Measurements from ENCODE around the gene ZFR.
"Not testable (repeated sequence)": the region's sequence is repeated elsewhere in the genome, so short reads cannot be mapped to it uniquely, and the experiment has no call there.

The ZFR gene

DNA sequence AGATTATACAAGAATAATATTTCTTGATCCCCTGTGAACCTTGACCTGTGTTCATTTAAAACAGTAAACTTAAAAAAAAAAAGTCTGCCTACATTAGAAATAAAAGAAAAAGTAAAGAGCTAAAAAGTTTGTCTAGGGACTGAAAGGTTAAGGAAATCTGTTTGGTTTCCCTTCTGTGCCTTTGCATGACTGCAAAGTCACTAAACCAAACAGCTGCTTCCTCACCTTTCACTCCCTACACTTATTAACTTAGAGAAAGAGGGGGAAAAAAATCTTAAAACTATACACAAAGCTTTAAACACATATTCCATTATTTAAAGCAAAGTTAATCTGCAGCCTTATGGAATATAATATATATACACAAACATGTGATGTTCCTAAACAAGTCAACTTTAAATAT lies 65.1 kb downstream of the ZFR start:
- no peak overlapping the region for H3K9ac ChIP-seq (ENCODE audit: low read length)
- H3K79me2 ChIP-seq (ENCODE audit: control insufficient read depth, insufficient read depth, low read length) = no peaks in the 10 kb centered on the region
- H3K4me3 ChIP-seq (ENCODE audit: low read length) = no peak overlapping the region
- no peak overlapping the region for H3K23ac ChIP-seq (ENCODE audit: low read length)
- H2BK15ac ChIP-seq (replicated peaks; ENCODE audit: low read depth) = no peak overlapping the region
- H3K79me1 ChIP-seq (ENCODE audit: low read length) = no peaks in the 10 kb centered on the region
- H3K18ac ChIP-seq (ENCODE audit: low read length) = no peak overlapping the region
- H4K8ac ChIP-seq (ENCODE audit: low read depth, low read length) = no peak overlapping the region
- H2BK5ac ChIP-seq (ENCODE audit: low read length) = no peak overlapping the region
- H2BK120ac ChIP-seq (ENCODE audit: low read depth, low read length) = no peak overlapping the region
- H2AK5ac ChIP-seq (ENCODE audit: low read length) = no peak overlapping the region
- H4K5ac ChIP-seq (ENCODE audit: low read length) = no peak overlapping the region
- no peaks in the 10 kb centered on the region for H3K36me3 ChIP-seq (ENCODE audit: control insufficient read depth, insufficient read depth, low read length)
- no peak overlapping the region for H3K56ac ChIP-seq (ENCODE audit: low read length)
- no peak overlapping the region for H3K4me2 ChIP-seq (ENCODE audit: low read length)
- no peaks in the 10 kb centered on the region for H3K4me1 ChIP-seq (ENCODE audit: control insufficient read depth, low read depth, low read length)
- no peak overlapping the region for H3K4ac ChIP-seq (ENCODE audit: low read depth, low read length)
- H3K27ac ChIP-seq (ENCODE audit: low read depth, low read length) = no peak overlapping the region
- DNase-seq = no peak
- no peaks in the 10 kb centered on the region for H3K27me3 ChIP-seq (ENCODE audit: insufficient read depth, low read length, poor library complexity)

DNA sequence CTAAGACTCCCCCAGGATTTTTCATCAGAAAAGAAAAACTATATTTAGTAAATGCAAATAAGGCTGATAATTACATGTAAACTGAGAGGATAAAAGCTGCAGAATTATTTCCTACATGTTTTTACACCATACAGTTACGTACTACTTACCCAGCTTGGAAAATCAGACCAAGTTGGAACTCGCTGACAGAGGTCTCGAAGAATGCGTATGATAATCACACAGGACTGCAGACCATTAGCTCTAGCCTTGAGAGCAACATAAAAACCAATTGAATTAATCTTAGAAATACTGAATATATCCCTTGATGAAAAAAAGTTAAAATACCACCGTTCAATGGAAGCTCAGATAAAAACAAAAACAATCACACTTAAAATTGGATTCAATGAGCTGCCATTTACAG lies 65.6 kb downstream of the ZFR start:
- H2AK5ac ChIP-seq (ENCODE audit: low read length) = no peak overlapping the region
- H4K8ac ChIP-seq (ENCODE audit: low read depth, low read length) = no peak overlapping the region
- H3K4me1 ChIP-seq (ENCODE audit: control insufficient read depth, low read depth, low read length) = no peaks in the 10 kb centered on the region
- H3K4me3 ChIP-seq (ENCODE audit: low read length) = no peak overlapping the region
- H3K27me3 ChIP-seq (ENCODE audit: insufficient read depth, low read length, poor library complexity) = no peaks in the 10 kb centered on the region
- H3K36me3 ChIP-seq (ENCODE audit: control insufficient read depth, insufficient read depth, low read length) = no peaks in the 10 kb centered on the region
- no peak overlapping the region for H4K5ac ChIP-seq (ENCODE audit: low read length)
- H3K9ac ChIP-seq (ENCODE audit: low read length) = no peak overlapping the region
- no peak overlapping the region for H2BK5ac ChIP-seq (ENCODE audit: low read length)
- H3K4me2 ChIP-seq (ENCODE audit: low read length) = no peak overlapping the region
- no peak overlapping the region for H3K4ac ChIP-seq (ENCODE audit: low read depth, low read length)
- no peak overlapping the region for H3K56ac ChIP-seq (ENCODE audit: low read length)
- H3K79me2 ChIP-seq (ENCODE audit: control insufficient read depth, insufficient read depth, low read length) = no peaks in the 10 kb centered on the region
- H2BK120ac ChIP-seq (ENCODE audit: low read depth, low read length) = no peak overlapping the region
- H3K23ac ChIP-seq (ENCODE audit: low read length) = no peak overlapping the region
- peak; percentile 61 for DNase-seq
- H3K27ac ChIP-seq (ENCODE audit: low read depth, low read length) = no peak overlapping the region
- no peak overlapping the region for H2BK15ac ChIP-seq (replicated peaks; ENCODE audit: low read depth)
- H3K18ac ChIP-seq (ENCODE audit: low read length) = no peak overlapping the region
- no peaks in the 10 kb centered on the region for H3K79me1 ChIP-seq (ENCODE audit: low read length)
- WGBS (ENCODE audit: extremely low coverage, insufficient coverage, low lambda C conversion rate) = no CpG with 5 or more reads among the region's 5 CpGs

DNA sequence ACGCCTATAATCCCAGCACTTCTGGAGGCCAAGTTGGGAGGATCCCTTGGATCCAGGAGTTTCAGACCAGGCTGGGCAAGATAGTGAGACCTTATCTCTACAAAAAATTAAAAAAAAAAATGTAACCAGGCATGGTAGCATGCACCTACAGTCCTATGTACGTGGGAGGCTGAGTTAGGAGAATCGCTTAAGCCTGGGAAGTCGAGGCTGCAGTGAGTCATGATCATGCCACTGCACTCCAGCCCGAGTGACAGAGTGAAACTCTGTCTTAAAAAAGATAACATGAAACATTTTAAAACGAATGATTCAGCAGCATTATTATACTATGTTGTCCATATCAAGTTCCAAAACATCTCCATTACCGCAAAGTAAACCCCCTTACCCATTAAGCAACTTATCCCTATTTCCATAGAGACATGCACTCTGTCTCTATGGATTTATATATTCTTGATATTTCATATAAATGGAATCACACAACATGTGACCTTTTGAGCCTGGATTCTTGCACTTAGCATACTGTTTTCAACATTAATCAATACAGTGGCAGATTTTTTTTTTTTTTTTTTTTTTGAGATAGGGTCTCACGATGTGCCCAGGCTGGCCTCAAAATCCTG lies 74.9 kb downstream of the ZFR start:
- no peak overlapping the region for H3K27ac ChIP-seq (ENCODE audit: low read depth, low read length)
- H2BK120ac ChIP-seq (ENCODE audit: low read depth, low read length) = no peak overlapping the region
- no peak overlapping the region for H3K56ac ChIP-seq (ENCODE audit: low read length)
- no peaks in the 10 kb centered on the region for H3K4me1 ChIP-seq (ENCODE audit: control insufficient read depth, low read depth, low read length)
- peaks cover 3% of the 10 kb centered on the region for H3K36me3 ChIP-seq (ENCODE audit: control insufficient read depth, insufficient read depth, low read length)
- H3K4me2 ChIP-seq (ENCODE audit: low read length) = no peak overlapping the region
- H2BK5ac ChIP-seq (ENCODE audit: low read length) = no peak overlapping the region
- H2BK15ac ChIP-seq (replicated peaks; ENCODE audit: low read depth) = no peak overlapping the region
- no peak overlapping the region for H3K18ac ChIP-seq (ENCODE audit: low read length)
- no peak overlapping the region for H3K4ac ChIP-seq (ENCODE audit: low read depth, low read length)
- no peak overlapping the region for H3K23ac ChIP-seq (ENCODE audit: low read length)
- H3K9ac ChIP-seq (ENCODE audit: low read length) = no peak overlapping the region
- no CpG with 5 or more reads among the region's 8 CpGs for WGBS (ENCODE audit: extremely low coverage, insufficient coverage, low lambda C conversion rate)
- H2AK5ac ChIP-seq (ENCODE audit: low read length) = no peak overlapping the region
- no peaks in the 10 kb centered on the region for H3K79me2 ChIP-seq (ENCODE audit: control insufficient read depth, insufficient read depth, low read length)
- no peak overlapping the region for H4K5ac ChIP-seq (ENCODE audit: low read length)
- no peaks in the 10 kb centered on the region for H3K79me1 ChIP-seq (ENCODE audit: low read length)
- no peak overlapping the region for H4K8ac ChIP-seq (ENCODE audit: low read depth, low read length)
- H3K4me3 ChIP-seq (ENCODE audit: low read length) = no peak overlapping the region
- no peak for DNase-seq
- H3K27me3 ChIP-seq (ENCODE audit: insufficient read depth, low read length, poor library complexity) = no peaks in the 10 kb centered on the region

DNA sequence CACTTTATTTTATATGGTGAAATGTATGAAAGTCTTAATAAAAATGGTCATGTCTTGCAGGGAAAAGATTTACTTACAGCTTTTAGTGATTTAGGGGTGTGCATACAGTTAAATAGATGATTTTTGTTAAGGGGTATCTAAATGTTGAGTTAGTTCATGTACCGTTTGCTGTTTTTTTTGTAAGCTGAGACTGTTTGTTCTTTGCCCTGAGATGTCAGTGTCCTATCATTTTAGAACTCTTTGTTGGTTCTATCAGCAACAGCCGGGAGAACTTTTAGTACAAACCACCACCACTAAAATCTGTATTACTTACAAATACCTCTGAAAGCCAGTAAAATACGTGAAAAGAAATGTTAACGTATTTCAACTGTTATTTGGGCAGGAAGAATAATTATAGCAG lies 75.5 kb downstream of the ZFR start:
- H3K23ac ChIP-seq (ENCODE audit: low read length) = no peak overlapping the region
- no peak overlapping the region for H4K5ac ChIP-seq (ENCODE audit: low read length)
- no peak for DNase-seq
- H3K27me3 ChIP-seq (ENCODE audit: insufficient read depth, low read length, poor library complexity) = no peaks in the 10 kb centered on the region
- H2BK5ac ChIP-seq (ENCODE audit: low read length) = no peak overlapping the region
- H3K4me3 ChIP-seq (ENCODE audit: low read length) = no peak overlapping the region
- H2BK15ac ChIP-seq (replicated peaks; ENCODE audit: low read depth) = no peak overlapping the region
- no CpG with 5 or more reads among the region's 4 CpGs for WGBS (ENCODE audit: extremely low coverage, insufficient coverage, low lambda C conversion rate)
- H2BK120ac ChIP-seq (ENCODE audit: low read depth, low read length) = no peak overlapping the region
- H3K18ac ChIP-seq (ENCODE audit: low read length) = no peak overlapping the region
- H3K9ac ChIP-seq (ENCODE audit: low read length) = no peak overlapping the region
- no peak overlapping the region for H4K8ac ChIP-seq (ENCODE audit: low read depth, low read length)
- H3K27ac ChIP-seq (ENCODE audit: low read depth, low read length) = no peak overlapping the region
- no peak overlapping the region for H3K4ac ChIP-seq (ENCODE audit: low read depth, low read length)
- H3K4me1 ChIP-seq (ENCODE audit: control insufficient read depth, low read depth, low read length) = no peaks in the 10 kb centered on the region
- H3K4me2 ChIP-seq (ENCODE audit: low read length) = no peak overlapping the region
- H3K79me2 ChIP-seq (ENCODE audit: control insufficient read depth, insufficient read depth, low read length) = no peaks in the 10 kb centered on the region
- peaks cover 3% of the 10 kb centered on the region for H3K36me3 ChIP-seq (ENCODE audit: control insufficient read depth, insufficient read depth, low read length)
- H2AK5ac ChIP-seq (ENCODE audit: low read length) = no peak overlapping the region
- no peak overlapping the region for H3K56ac ChIP-seq (ENCODE audit: low read length)
- no peaks in the 10 kb centered on the region for H3K79me1 ChIP-seq (ENCODE audit: low read length)

DNA sequence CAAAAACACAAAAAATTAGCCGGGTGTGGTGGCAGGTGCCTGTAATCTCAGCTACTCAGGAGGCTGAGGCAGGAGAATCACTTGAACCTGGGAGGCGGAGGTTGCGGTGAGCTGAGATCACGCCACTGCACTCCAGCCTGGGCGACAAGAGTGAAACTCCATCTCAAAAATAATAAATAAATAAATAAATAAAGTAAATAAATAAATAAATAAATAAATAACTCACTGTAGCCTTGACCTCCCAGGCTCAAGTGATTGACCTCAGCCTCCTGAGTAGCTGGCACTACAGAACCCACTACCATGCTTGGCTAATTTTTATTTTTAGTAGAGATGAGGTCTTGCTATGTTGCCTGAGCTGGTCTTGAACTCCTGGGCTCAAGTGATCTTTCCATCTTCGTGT lies 77.3 kb downstream of the ZFR start:
- H3K27ac ChIP-seq (ENCODE audit: low read depth, low read length); H3K36me3 ChIP-seq (ENCODE audit: control insufficient read depth, insufficient read depth, low read length); H3K4me2 ChIP-seq (ENCODE audit: low read length): not testable (repeated sequence)

DNA sequence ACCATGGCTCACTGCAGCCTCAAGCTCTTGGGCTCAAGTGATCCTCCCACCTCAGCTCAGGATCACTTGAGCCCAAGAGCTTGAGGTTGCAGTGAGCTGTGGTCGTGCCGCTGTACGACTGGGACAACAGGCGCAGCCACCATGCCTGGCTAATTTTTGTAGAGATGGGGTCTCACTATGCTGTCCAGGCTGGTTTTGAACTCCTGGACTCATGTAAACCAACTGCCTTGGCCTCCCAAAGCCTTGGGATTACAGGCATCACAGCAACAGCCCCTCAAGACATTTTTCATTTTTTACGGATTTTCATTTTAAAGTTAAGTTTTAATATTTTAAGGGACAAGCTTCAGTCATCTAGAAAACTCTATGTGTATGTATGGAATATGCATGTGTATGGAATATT lies 78.9 kb downstream of the ZFR start:
- WGBS (ENCODE audit: extremely low coverage, insufficient coverage, low lambda C conversion rate) = no CpG with 5 or more reads among the region's 5 CpGs
- H3K4me2 ChIP-seq (ENCODE audit: low read length) = no peak overlapping the region
- no peaks in the 10 kb centered on the region for H3K79me1 ChIP-seq (ENCODE audit: low read length)
- H2BK15ac ChIP-seq (replicated peaks; ENCODE audit: low read depth) = no peak overlapping the region
- H2BK5ac ChIP-seq (ENCODE audit: low read length) = no peak overlapping the region
- H2BK120ac ChIP-seq (ENCODE audit: low read depth, low read length) = no peak overlapping the region
- H3K18ac ChIP-seq (ENCODE audit: low read length) = no peak overlapping the region
- no peak overlapping the region for H3K9ac ChIP-seq (ENCODE audit: low read length)
- H4K5ac ChIP-seq (ENCODE audit: low read length) = no peak overlapping the region
- H3K23ac ChIP-seq (ENCODE audit: low read length) = no peak overlapping the region
- no peak overlapping the region for H3K4ac ChIP-seq (ENCODE audit: low read depth, low read length)
- no peaks in the 10 kb centered on the region for H3K79me2 ChIP-seq (ENCODE audit: control insufficient read depth, insufficient read depth, low read length)
- no peak for DNase-seq
- no peaks in the 10 kb centered on the region for H3K4me1 ChIP-seq (ENCODE audit: control insufficient read depth, low read depth, low read length)
- H4K8ac ChIP-seq (ENCODE audit: low read depth, low read length) = no peak overlapping the region
- no peak overlapping the region for H2AK5ac ChIP-seq (ENCODE audit: low read length)
- H3K36me3 ChIP-seq (ENCODE audit: control insufficient read depth, insufficient read depth, low read length) = peaks cover 1% of the 10 kb centered on the region
- H3K27ac ChIP-seq (ENCODE audit: low read depth, low read length) = no peak overlapping the region
- H3K27me3 ChIP-seq (ENCODE audit: insufficient read depth, low read length, poor library complexity) = no peaks in the 10 kb centered on the region
- H3K4me3 ChIP-seq (ENCODE audit: low read length) = no peak overlapping the region
- H3K56ac ChIP-seq (ENCODE audit: low read length) = no peak overlapping the region

More for the DNA sequence above, 77.3 kb downstream of the ZFR start:
- not testable (repeated sequence) for H3K18ac ChIP-seq (ENCODE audit: low read length); H3K56ac ChIP-seq (ENCODE audit: low read length); H3K79me1 ChIP-seq (ENCODE audit: low read length); H3K23ac ChIP-seq (ENCODE audit: low read length); H2BK5ac ChIP-seq (ENCODE audit: low read length); H3K9ac ChIP-seq (ENCODE audit: low read length); H3K4ac ChIP-seq (ENCODE audit: low read depth, low read length); H3K79me2 ChIP-seq (ENCODE audit: control insufficient read depth, insufficient read depth, low read length); DNase-seq; H2AK5ac ChIP-seq (ENCODE audit: low read length); H4K8ac ChIP-seq (ENCODE audit: low read depth, low read length); H2BK15ac ChIP-seq (replicated peaks; ENCODE audit: low read depth); H3K27me3 ChIP-seq (ENCODE audit: insufficient read depth, low read length, poor library complexity); H4K5ac ChIP-seq (ENCODE audit: low read length); H2BK120ac ChIP-seq (ENCODE audit: low read depth, low read length); H3K4me3 ChIP-seq (ENCODE audit: low read length); H3K4me1 ChIP-seq (ENCODE audit: control insufficient read depth, low read depth, low read length)
- WGBS (ENCODE audit: extremely low coverage, insufficient coverage, low lambda C conversion rate) = no CpG with 5 or more reads among the region's 6 CpGs

Data from mesendoderm (in vitro differentiated cells).